ENCODE data around the gene ACOT11. TPM values are rescaled to one million over a fixed set of nuclear protein-coding genes. Genes with fewer than 3 reads are reported as not detected.

ACOT11 gene
- total and polyA plus RNA-seq, 10 of the 15 experiments (the other 5 are each of a cell fraction or from before 2014, with no cell fraction given) = 0.04 to 0.85 (median 0.39) TPM; not detected in 1

Small RNAs within 50 kb of the gene (small RNA-seq; reads per million reads assigned to genes)
- not detected for gene AC099796.2

Other genes with a start within 250 kb of the ACOT11 start
- 15.8 and 16.1 TPM in 2 replicates for gene SSBP3, start 141.8 kb upstream of the ACOT11 start, total RNA-seq (2014; rRNA removed)
- 16.7 and 21.5 TPM in 2 replicates for gene SSBP3, start 141.8 kb upstream of the ACOT11 start, total RNA-seq (2014; rRNA removed; fragmentation: Illumina TruSeq; extraction: Trizol)
- 50.4 and 51.7 TPM in 2 replicates for gene SSBP3, start 141.8 kb upstream of the ACOT11 start, total RNA-seq (2021)
- 8.1 and 18.0 TPM in 2 replicates for gene SSBP3, start 141.8 kb upstream of the ACOT11 start, polyA plus RNA-seq (2011; rRNA removed)
- 38.8 and 40.3 TPM in 2 replicates for gene SSBP3, start 141.8 kb upstream of the ACOT11 start, polyA plus RNA-seq (2014; fragmentation: Illumina TruSeq; extraction: Trizol)
- 1 to 10 TPM; 4.1 to 7.9 TPM for gene SSBP3, start 141.8 kb upstream of the ACOT11 start, polyA plus RNA-seq (2014; fragmentation: Nextera tagmentation; extraction: Ambion mirVana)
- gene SSBP3, start 141.8 kb upstream of the ACOT11 start, polyA plus RNA-seq (2014; rRNA removed) = 30.1 and 41.9 TPM in 2 replicates
- gene SSBP3, start 141.8 kb upstream of the ACOT11 start, polyA plus RNA-seq (2016; fragmentation: Nextera tagmentation; extraction: Ambion mirVana) = 1 to 10 TPM; 6.4 to 6.6 TPM
- 0.33 and 0.34 TPM in 2 replicates for gene FAM151A, start 75.3 kb downstream of the ACOT11 start, total RNA-seq (2014; rRNA removed)
- gene FAM151A, start 75.3 kb downstream of the ACOT11 start, total RNA-seq (2014; rRNA removed; fragmentation: Illumina TruSeq; extraction: Trizol) = 0.13 TPM in 1 of 2 replicates, not detected in the other
- 0.13 TPM in 1 of 2 replicates, not detected in the other for gene FAM151A, start 75.3 kb downstream of the ACOT11 start, total RNA-seq (2021)
- gene FAM151A, start 75.3 kb downstream of the ACOT11 start, polyA plus RNA-seq (2011; rRNA removed) = 0.06 and 0.14 TPM in 2 replicates
- 0.09 TPM in 1 of 2 replicates, not detected in the other for gene FAM151A, start 75.3 kb downstream of the ACOT11 start, polyA plus RNA-seq (2014; fragmentation: Illumina TruSeq; extraction: Trizol)
- not detected for gene FAM151A, start 75.3 kb downstream of the ACOT11 start, polyA plus RNA-seq (2014; fragmentation: Nextera tagmentation; extraction: Ambion mirVana)
- 0.17 TPM in 1 of 2 replicates, not detected in the other for gene FAM151A, start 75.3 kb downstream of the ACOT11 start, polyA plus RNA-seq (2014; rRNA removed)
- not detected for gene FAM151A, start 75.3 kb downstream of the ACOT11 start, polyA plus RNA-seq (2016; fragmentation: Nextera tagmentation; extraction: Ambion mirVana)
- 0.11 TPM in 1 of 2 replicates, not detected in the other for gene MROH7, start 93.6 kb downstream of the ACOT11 start, total RNA-seq (2014; rRNA removed)
- 0.09 TPM in 1 of 2 replicates, not detected in the other for gene MROH7, start 93.6 kb downstream of the ACOT11 start, total RNA-seq (2014; rRNA removed; fragmentation: Illumina TruSeq; extraction: Trizol)
- not detected in 2 replicates for gene MROH7, start 93.6 kb downstream of the ACOT11 start, total RNA-seq (2021)
- gene MROH7, start 93.6 kb downstream of the ACOT11 start, polyA plus RNA-seq (2011; rRNA removed) = not detected in 2 replicates
- gene MROH7, start 93.6 kb downstream of the ACOT11 start, polyA plus RNA-seq (2014; fragmentation: Illumina TruSeq; extraction: Trizol) = 0.10 TPM in 1 of 2 replicates, not detected in the other
- gene MROH7, start 93.6 kb downstream of the ACOT11 start, polyA plus RNA-seq (2014; fragmentation: Nextera tagmentation; extraction: Ambion mirVana) = not detected
- gene MROH7, start 93.6 kb downstream of the ACOT11 start, polyA plus RNA-seq (2014; rRNA removed) = 0.05 TPM in 1 of 2 replicates, not detected in the other
- not detected for gene MROH7, start 93.6 kb downstream of the ACOT11 start, polyA plus RNA-seq (2016; fragmentation: Nextera tagmentation; extraction: Ambion mirVana)
- 26.4 and 32.2 TPM in 2 replicates for gene TTC4, start 167.6 kb downstream of the ACOT11 start, total RNA-seq (2014; rRNA removed)
- gene TTC4, start 167.6 kb downstream of the ACOT11 start, total RNA-seq (2014; rRNA removed; fragmentation: Illumina TruSeq; extraction: Trizol) = 38.1 and 50.5 TPM in 2 replicates
- gene TTC4, start 167.6 kb downstream of the ACOT11 start, total RNA-seq (2021) = 25.6 and 26.8 TPM in 2 replicates
- 29.0 and 33.0 TPM in 2 replicates for gene TTC4, start 167.6 kb downstream of the ACOT11 start, polyA plus RNA-seq (2011; rRNA removed)
- gene TTC4, start 167.6 kb downstream of the ACOT11 start, polyA plus RNA-seq (2014; fragmentation: Illumina TruSeq; extraction: Trizol) = 41.4 and 87.0 TPM in 2 replicates
- gene TTC4, start 167.6 kb downstream of the ACOT11 start, polyA plus RNA-seq (2014; fragmentation: Nextera tagmentation; extraction: Ambion mirVana) = 10 to 100 TPM; 28.8 to 50.1 TPM
- 22.0 and 23.4 TPM in 2 replicates for gene TTC4, start 167.6 kb downstream of the ACOT11 start, polyA plus RNA-seq (2014; rRNA removed)
- gene TTC4, start 167.6 kb downstream of the ACOT11 start, polyA plus RNA-seq (2016; fragmentation: Nextera tagmentation; extraction: Ambion mirVana) = 10 to 100 TPM; 39.0 to 41.4 TPM
- gene PARS2, start 216.3 kb downstream of the ACOT11 start, total RNA-seq (2014; rRNA removed) = 8.2 and 9.1 TPM in 2 replicates
- 4.4 and 4.8 TPM in 2 replicates for gene PARS2, start 216.3 kb downstream of the ACOT11 start, total RNA-seq (2014; rRNA removed; fragmentation: Illumina TruSeq; extraction: Trizol)
- gene PARS2, start 216.3 kb downstream of the ACOT11 start, total RNA-seq (2021) = 7.1 and 7.6 TPM in 2 replicates
- 2.9 and 4.6 TPM in 2 replicates for gene PARS2, start 216.3 kb downstream of the ACOT11 start, polyA plus RNA-seq (2011; rRNA removed)
- 5.1 and 6.6 TPM in 2 replicates for gene PARS2, start 216.3 kb downstream of the ACOT11 start, polyA plus RNA-seq (2014; fragmentation: Illumina TruSeq; extraction: Trizol)
- 1 to 10 TPM; 3.7 to 4.3 TPM for gene PARS2, start 216.3 kb downstream of the ACOT11 start, polyA plus RNA-seq (2014; fragmentation: Nextera tagmentation; extraction: Ambion mirVana)
- gene PARS2, start 216.3 kb downstream of the ACOT11 start, polyA plus RNA-seq (2014; rRNA removed) = 5.2 and 6.5 TPM in 2 replicates
- 10 to 100 TPM; 10.2 to 12.2 TPM for gene PARS2, start 216.3 kb downstream of the ACOT11 start, polyA plus RNA-seq (2016; fragmentation: Nextera tagmentation; extraction: Ambion mirVana)